K562 (cell line): ENCODE results near the gene S100A9. TPM values are rescaled to one million over a fixed set of nuclear protein-coding genes. Genes with fewer than 3 reads are reported as not detected.

ENCODE experiments used
- ATF7 ChIP-seq: fragments of 450-650 bp; IDR thresholded peaks from 2 replicates; pipeline ENCODE4 v1.7.1; 2014; ENCODE audit warnings: mild to moderate bottlenecking, moderate library complexity
- CREB3 ChIP-seq: fragments of 450-650 bp; conservative IDR thresholded peaks from 2 replicates; pipeline ENCODE4 v1.6.1; 2016; ENCODE audit warnings: missing genetic modification characterization, low read depth, mild to moderate bottlenecking, missing compliant biosample characterization, moderate library complexity
- ETS2 ChIP-seq: IDR thresholded peaks from 2 replicates; pipeline ENCODE4 v1.6.1; 2016; ENCODE audit warnings: borderline replicate concordance, missing genetic modification characterization, mild to moderate bottlenecking, moderate library complexity, missing compliant biosample characterization; ENCODE audit not compliant: poor library complexity, severe bottlenecking
- HNRNPL ChIP-seq: fragments of 200-400 bp; formaldehyde crosslinking; IDR thresholded peaks from 2 replicates; pipeline ENCODE4 v1.6.1; 2017; ENCODE audit warnings: low read depth, mild to moderate bottlenecking, low read length
- IRF9 ChIP-seq: fragments of 450-650 bp; IDR thresholded peaks from 2 replicates; pipeline ENCODE4 v1.6.1; 2016; ENCODE audit warnings: missing biosample characterization, missing genetic modification characterization
- KLF6 ChIP-seq: fragments of 250-450 bp; sonication (Bioruptor Pico); IDR thresholded peaks from 2 replicates; pipeline ENCODE4 v1.4.0; 2020; ENCODE audit warnings: mild to moderate bottlenecking, moderate library complexity, borderline replicate concordance
- MAZ ChIP-seq, 2 experiments: fragments of 450-650 bp in 1 of 2; sonication (generic) in 1 of 2; formaldehyde crosslinking; IDR thresholded peaks in 1 of 2; conservative IDR thresholded peaks in 1 of 2; 2 replicates each; pipeline versions ENCODE4 v1.4.0 to v1.5.0; 2020; ENCODE audit warnings: mild to moderate bottlenecking in 1 of 2, missing genetic modification reagents in 1 of 2
- MBD2 ChIP-seq: sonication (generic); IDR thresholded peaks from 2 replicates; pipeline ENCODE4 v1.6.1; 2016; ENCODE audit warnings: low read depth, borderline replicate concordance
- SMAD2 ChIP-seq: fragments of 150-350 bp; IDR thresholded peaks from 2 replicates; pipeline ENCODE4 v1.6.1; 2014; ENCODE audit warnings: low read depth, mild to moderate bottlenecking, low read length
- SMC3 ChIP-seq: conservative IDR thresholded peaks from 2 replicates; pipeline ENCODE4 v1.6.1; 2011; ENCODE audit warnings: low read depth, low read length, improper control_type of control experiment; ENCODE audit not compliant: insufficient read depth
- SRSF1 ChIP-seq: fragments of 200-400 bp; formaldehyde crosslinking; IDR thresholded peaks from 2 replicates; pipeline ENCODE4 v1.6.1; 2017; ENCODE audit warnings: mild to moderate bottlenecking, low read depth, low read length, moderate library complexity
- ZNF175 ChIP-seq: fragments of 200-800 bp; sonication (Bioruptor generic); IDR thresholded peaks from 2 replicates; pipeline ENCODE4 v1.6.1; 2016; ENCODE audit warnings: low read depth, mild to moderate bottlenecking, missing genetic modification characterization, missing compliant biosample characterization
- ZNF23 ChIP-seq: fragments of 250-450 bp; sonication (Bioruptor Pico); IDR thresholded peaks from 2 replicates; pipeline ENCODE4 v1.4.0; 2020; ENCODE audit warnings: mild to moderate bottlenecking
- ZNF644 ChIP-seq: fragments of 200-800 bp; sonication (Bioruptor generic); IDR thresholded peaks from 2 replicates; pipeline ENCODE4 v1.6.1; 2016; ENCODE audit warnings: low read depth, missing genetic modification characterization, missing compliant biosample characterization
- ZNF75A ChIP-seq: fragments of 450-650 bp; formaldehyde crosslinking; IDR thresholded peaks from 2 replicates; pipeline ENCODE4 v1.4.0; 2020; ENCODE audit warnings: mild to moderate bottlenecking
- polyA plus RNA-seq, 8 experiments: library from polyadenylated mRNA; depleted of rRNA in 4 of 8; stranded (reverse) in 5 of 8; unstranded in 3 of 8; fragments of >200 nt; fragmentation: Nextera tagmentation in 2 of 8; fragmentation: Illumina TruSeq in 1 of 8; extraction: Ambion mirVana in 2 of 8; extraction: Trizol in 1 of 8; gene quantifications; 2 replicates each; pipeline versions ENCODE4 v1.2.1 to v1.2.3, GENCODE V29; 2011 to 2014; ENCODE audit warnings: inconsistent platforms in 1 of 8, missing spikeins in 1 of 8
- total RNA-seq, 7 experiments: library from RNA; depleted of rRNA in 6 of 7; stranded (reverse); fragments of >200 nt in 6 of 7; fragmentation: Illumina TruSeq in 2 of 7; extraction: Trizol in 2 of 7; gene quantifications; 2 replicates each; pipeline versions ENCODE4 v1.2.1 to v1.2.3, GENCODE V29; 2011 to 2021; ENCODE audit warnings: low replicate concordance in 1 of 7
- TF ChIP-seq, protein P1 (sequence below): fragments of 450-650 bp; IDR thresholded peaks from 2 replicates; pipeline ENCODE4 v1.6.1; 2016; ENCODE audit warnings: mild to moderate bottlenecking
- TF ChIP-seq, protein P2 (sequence below): fragments of 250-450 bp; sonication (Bioruptor Pico); IDR thresholded peaks from 2 replicates; pipeline ENCODE4 v1.4.0; 2020; ENCODE audit warnings: mild to moderate bottlenecking, moderate library complexity, borderline replicate concordance

Gene S100A9
- total and polyA plus RNA-seq, 9 of the 15 experiments (the other 6 are each of a cell fraction or from before 2014, with no cell fraction given), result 0.80 TPM; not detected in 8

DNA sequence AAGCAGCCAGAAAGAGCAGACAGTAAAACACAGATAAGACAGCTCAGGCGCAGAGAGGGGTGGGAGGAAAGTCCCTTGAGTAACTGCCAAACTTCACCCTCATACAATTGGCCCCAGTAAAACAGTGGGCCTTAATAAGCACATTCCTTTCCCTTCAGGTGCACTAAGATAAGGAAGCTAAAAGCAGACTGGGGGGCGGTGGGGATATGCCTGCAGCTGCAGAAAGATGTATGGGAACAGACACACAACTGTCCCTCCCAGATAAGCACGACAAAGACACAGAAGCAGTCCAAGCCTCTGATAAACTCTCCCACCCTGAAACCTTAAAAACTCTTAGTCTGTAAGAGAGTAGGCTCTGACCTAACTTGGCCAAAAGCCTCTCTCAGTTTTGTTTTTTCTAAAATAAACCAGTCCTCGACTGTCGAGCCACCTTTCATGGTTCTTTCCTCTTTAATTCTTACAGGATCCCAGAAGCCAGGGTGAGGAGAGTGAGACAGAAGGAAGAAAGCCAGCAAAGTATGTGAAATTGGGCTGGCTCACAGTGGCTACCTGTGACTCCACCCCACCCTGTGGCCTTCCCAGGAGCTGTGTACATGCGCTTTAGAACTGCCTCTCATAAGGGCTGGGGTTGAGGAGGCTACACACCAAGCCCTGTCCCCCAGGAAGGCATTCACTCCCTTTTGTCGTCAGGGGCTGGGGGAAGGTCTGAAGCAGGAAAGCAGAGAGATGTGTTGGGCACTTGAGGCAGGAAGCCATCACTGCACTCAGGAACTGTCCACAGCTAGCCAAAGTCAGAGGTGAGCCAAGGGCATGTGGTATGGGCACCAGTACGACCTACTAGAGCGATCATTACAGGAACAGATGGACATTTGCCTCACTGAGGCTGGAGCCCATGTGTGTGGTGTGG is 13.6 kb upstream of the S100A9 start (continued):
- TF ChIP-seq ZNF644 (tag), result peak; percentile 99
- TF ChIP-seq, protein P1, sequence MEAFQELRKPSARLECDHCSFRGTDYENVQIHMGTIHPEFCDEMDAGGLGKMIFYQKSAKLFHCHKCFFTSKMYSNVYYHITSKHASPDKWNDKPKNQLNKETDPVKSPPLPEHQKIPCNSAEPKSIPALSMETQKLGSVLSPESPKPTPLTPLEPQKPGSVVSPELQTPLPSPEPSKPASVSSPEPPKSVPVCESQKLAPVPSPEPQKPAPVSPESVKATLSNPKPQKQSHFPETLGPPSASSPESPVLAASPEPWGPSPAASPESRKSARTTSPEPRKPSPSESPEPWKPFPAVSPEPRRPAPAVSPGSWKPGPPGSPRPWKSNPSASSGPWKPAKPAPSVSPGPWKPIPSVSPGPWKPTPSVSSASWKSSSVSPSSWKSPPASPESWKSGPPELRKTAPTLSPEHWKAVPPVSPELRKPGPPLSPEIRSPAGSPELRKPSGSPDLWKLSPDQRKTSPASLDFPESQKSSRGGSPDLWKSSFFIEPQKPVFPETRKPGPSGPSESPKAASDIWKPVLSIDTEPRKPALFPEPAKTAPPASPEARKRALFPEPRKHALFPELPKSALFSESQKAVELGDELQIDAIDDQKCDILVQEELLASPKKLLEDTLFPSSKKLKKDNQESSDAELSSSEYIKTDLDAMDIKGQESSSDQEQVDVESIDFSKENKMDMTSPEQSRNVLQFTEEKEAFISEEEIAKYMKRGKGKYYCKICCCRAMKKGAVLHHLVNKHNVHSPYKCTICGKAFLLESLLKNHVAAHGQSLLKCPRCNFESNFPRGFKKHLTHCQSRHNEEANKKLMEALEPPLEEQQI, result peak; percentile 97
- TF ChIP-seq CREB3 (tag), result peak; percentile 95
- no peak for TF ChIP-seq ZNF23 (CRISPR knock-in tag)
- no peak for TF ChIP-seq SMAD2
- peak; percentile 84 to 93 for TF ChIP-seq MAZ (CRISPR knock-in tag; conservative IDR thresholded peaks at IDR 0.05 in 1 of 2, IDR thresholded peaks at IDR 0.05 in 1 of 2)
- no peak for TF ChIP-seq HNRNPL
- peak; percentile 86 for TF ChIP-seq ATF7
- TF ChIP-seq SMC3, result no peak
- no peak for TF ChIP-seq ZNF75A (CRISPR knock-in tag)
- TF ChIP-seq SRSF1, result no peak
- peak; percentile 91 for TF ChIP-seq MBD2
- TF ChIP-seq IRF9 (tag), result peak; percentile 58; the same call in 1 of the 2 replicates
- TF ChIP-seq ETS2, result no peak
- TF ChIP-seq ZNF175 (CRISPR knock-in tag), result peak; percentile 99
- TF ChIP-seq KLF6 (CRISPR knock-in tag), result peak; percentile 93
- TF ChIP-seq, protein P2, sequence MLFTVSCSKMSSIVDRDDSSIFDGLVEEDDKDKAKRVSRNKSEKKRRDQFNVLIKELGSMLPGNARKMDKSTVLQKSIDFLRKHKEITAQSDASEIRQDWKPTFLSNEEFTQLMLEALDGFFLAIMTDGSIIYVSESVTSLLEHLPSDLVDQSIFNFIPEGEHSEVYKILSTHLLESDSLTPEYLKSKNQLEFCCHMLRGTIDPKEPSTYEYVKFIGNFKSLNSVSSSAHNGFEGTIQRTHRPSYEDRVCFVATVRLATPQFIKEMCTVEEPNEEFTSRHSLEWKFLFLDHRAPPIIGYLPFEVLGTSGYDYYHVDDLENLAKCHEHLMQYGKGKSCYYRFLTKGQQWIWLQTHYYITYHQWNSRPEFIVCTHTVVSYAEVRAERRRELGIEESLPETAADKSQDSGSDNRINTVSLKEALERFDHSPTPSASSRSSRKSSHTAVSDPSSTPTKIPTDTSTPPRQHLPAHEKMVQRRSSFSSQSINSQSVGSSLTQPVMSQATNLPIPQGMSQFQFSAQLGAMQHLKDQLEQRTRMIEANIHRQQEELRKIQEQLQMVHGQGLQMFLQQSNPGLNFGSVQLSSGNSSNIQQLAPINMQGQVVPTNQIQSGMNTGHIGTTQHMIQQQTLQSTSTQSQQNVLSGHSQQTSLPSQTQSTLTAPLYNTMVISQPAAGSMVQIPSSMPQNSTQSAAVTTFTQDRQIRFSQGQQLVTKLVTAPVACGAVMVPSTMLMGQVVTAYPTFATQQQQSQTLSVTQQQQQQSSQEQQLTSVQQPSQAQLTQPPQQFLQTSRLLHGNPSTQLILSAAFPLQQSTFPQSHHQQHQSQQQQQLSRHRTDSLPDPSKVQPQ, result 0 out of 2 replicates have a peak, but pooled peaks have one; percentile 79
